Testis (tissue), 2 donors: ENCODE data around the gene YJEFN3.

Source experiments
- CTCF ChIP-seq, 3 experiments: fragments of 450-650 bp in 2 of 3; fragments of 200-600 bp in 1 of 3; sonication (generic) in 1 of 3; IDR thresholded peaks; one replicate each; pipeline ENCODE4 v1.5.1; 2016 to 2019; ENCODE audit warnings: antibody characterized with exemption in 3 of 3, mild to moderate bottlenecking in 2 of 3, moderate library complexity in 1 of 3
- POLR2A ChIP-seq: fragments of 450-650 bp; IDR thresholded peaks from one replicate; pipeline ENCODE4 v1.6.1; 2017; ENCODE audit warnings: antibody characterized with exemption, mild to moderate bottlenecking, moderate library complexity

GRCh38 chr19:19562665-19563347 lies 34.1 kb downstream of the YJEFN3 start:
- TF ChIP-seq CTCF (IDR thresholded peaks at IDR 0.05) (no peak), POLR2A (no peak)
